Motor neuron (in vitro differentiated cells): ENCODE results near the gene LPGAT1. TPM values are rescaled to one million over a fixed set of nuclear protein-coding genes. Genes with fewer than 3 reads are reported as not detected.

Experiments
- ATAC-seq, 8 experiments: fragments of 200-7000 bp; cut with Tn5 transposase; replicated peaks in 6 of 8; 2 replicates each; pipeline ENCODE4 v1.8.0; 2021; ENCODE audit warnings: mild to moderate bottlenecking in 8 of 8, moderate library complexity in 8 of 8
- H3K27ac ChIP-seq, 2 donors: fragments of 250-450 bp; sonication (Bioruptor Pico); 2 replicates each; pipeline ENCODE4 v1.9.0; 2021; ENCODE audit warnings: antibody characterized with exemption in 2 of 2, mild to moderate bottlenecking in 2 of 2, moderate library complexity in 1 of 2
- H3K4me1 ChIP-seq, 2 donors: fragments of 250-450 bp; sonication (Bioruptor Pico); replicated peaks in 1 of 2; 2 replicates each; pipeline ENCODE4 v1.6.1; 2021; ENCODE audit warnings: antibody characterized with exemption in 2 of 2, mild to moderate bottlenecking in 2 of 2, moderate library complexity in 1 of 2
- H3K4me3 ChIP-seq, 5 donors: fragments of 250-450 bp; sonication (Bioruptor Pico); 2 replicates each; pipeline ENCODE4 v1.9.0; 2021; ENCODE audit warnings: antibody characterized with exemption in 5 of 5, mild to moderate bottlenecking in 5 of 5, moderate library complexity in 4 of 5
- WGBS, 10 experiments: fragments of 450-650 bp; shearing (Covaris generic); methylation state at CpG; one replicate each; pipeline ENCODE4 v1.0.0; 2022; 5-methylcytosine and 5-hydroxymethylcytosine counted together
- in situ Hi-C, 9 experiments: fragments of 400-800 bp; cut with MboI; loops; one replicate each; pipeline ENCODE4 v1.15.0; 2021; ENCODE audit warnings: low sequenced_read_pairs in 9 of 9, low pct_unique_long_range_greater_than_20kb in 2 of 9; ENCODE audit not compliant: unreplicated experiment in 9 of 9
- total RNA-seq, 8 experiments: library from RNA; unstranded; fragments of 300-600 nt; gene quantifications; 2 replicates each; pipeline versions ENCODE4 v1.2.3 to v1.2.4, GENCODE V29; 2022

The LPGAT1 gene
- total RNA-seq, 8 experiments from 2014 or later: 25.1 to 41.3 (median 31.9) TPM

DNA sequence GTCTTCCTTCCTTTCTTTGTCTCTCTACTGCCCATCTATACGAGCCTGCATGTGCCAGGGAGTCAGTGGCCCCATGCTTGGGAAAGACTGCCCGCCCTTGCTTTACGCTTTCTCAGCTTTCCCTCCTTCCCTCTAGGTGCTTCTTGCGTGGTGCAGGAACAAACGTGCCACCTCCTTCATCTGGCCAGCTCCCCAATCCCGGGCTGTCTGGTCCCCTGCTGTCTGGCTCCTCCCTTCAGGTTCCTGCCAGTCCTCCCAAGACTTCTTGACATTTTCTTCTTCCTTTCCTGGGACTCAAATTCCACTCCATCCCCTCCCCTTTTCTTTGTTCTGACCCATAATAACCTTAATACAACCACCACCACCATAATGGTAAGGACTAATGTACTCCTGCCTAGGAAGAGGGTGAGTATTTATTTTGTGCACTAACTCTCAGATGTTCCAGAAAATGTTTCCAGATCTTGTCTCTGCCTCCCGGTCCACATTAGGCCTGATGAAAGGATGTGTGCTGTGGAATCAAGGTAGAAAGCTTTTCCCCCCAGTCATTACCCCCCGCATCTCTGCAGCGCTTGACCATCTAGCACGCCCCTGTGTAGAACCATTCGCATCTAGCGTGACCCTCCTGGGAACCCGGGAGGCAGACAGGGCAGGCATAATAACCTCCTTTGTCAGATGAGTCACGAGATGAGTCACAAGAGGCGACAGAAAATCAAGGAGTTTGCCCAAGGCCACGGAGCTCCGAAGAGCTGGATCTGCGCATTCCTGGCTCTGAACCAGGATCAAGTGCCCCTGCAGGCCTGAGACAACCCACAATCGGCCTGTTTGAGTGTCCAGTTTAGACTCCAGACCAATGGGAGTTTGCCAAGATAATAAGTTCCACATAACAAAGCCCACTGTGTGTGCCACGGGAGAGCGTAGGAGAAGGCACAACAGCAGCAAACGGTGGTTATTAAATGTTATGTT, 95.1 kb downstream of the LPGAT1 start:
- ATAC-seq: peak; percentile 82 to 96 (median 92)

DNA sequence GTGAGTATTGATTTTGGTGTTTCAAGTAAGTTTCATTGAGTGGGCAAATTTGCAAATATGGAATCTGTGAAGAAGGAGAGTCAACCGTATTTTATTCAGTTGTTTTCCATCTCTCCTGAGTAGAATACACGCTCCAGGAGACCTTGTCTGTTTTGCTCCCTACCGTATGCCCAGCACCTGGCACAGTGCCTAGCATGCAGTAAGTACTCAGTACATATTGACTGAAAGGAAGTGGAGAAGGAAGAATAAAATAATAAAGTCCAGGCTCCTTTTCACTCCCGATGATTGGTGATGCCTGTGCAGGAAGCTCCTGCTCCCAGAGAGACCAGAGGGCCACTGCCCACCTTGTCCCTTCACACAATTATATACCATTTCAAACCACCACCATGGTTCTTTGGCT, 95.8 kb downstream of the LPGAT1 start:
- Histone ChIP-seq H3K27ac (no peak overlapping the region), H3K4me3 (no peak overlapping the region), H3K4me1 (peaks cover 14 to 17% of the 10 kb centered on the region in 2 donors)
- in situ Hi-C loops: no loop called here
- peak in 1 of 8 experiments; percentile 50 for ATAC-seq
- 56 to 95% (median 89%) methylated on average over 1 to 4 of the region's 4 CpGs; no CpG with 5 or more reads in 1 of the 10 experiments for WGBS, 10 experiments

More for the DNA sequence above, 95.1 kb downstream of the LPGAT1 start:
- 17 to 90% (median 58%) methylated on average over 1 to 21 of the region's 22 CpGs for WGBS, 10 experiments
- no peak overlapping the region for H3K4me3 ChIP-seq
- peak overlapping the region in 1 of 2 donors; percentile 1 for H3K27ac ChIP-seq
- in situ Hi-C loops: no loop called here
- H3K4me1 ChIP-seq: peaks cover 14 to 17% of the 10 kb centered on the region in 2 donors

DNA sequence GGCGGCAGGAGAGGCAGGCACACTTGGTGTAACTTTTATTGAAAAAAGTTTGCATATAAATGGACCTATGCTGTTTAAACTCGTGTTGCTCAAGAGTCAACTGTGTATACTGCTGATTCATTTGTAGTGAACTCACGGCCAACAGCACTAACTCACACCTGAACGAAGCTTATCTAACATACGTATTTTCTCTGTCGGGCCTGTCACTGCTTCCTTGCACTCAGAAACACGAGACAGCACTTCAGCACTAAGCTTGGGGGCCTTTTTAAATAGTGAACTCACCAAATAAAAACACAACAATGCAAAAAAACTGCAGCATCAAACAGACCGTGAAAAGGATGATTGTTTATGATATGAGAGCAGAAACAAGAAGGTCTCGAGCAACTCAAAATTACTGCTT, 96.2 kb downstream of the LPGAT1 start:
- Histone ChIP-seq H3K4me1 (peaks cover 14 to 17% of the 10 kb centered on the region in 2 donors), H3K4me3 (no peak overlapping the region), H3K27ac (no peak overlapping the region)
- in situ Hi-C loops: no loop called here
- 58 to 88% (median 71%) methylated on average over 3 to 9 of the region's 9 CpGs for WGBS, 10 experiments
- no peak for ATAC-seq

DNA sequence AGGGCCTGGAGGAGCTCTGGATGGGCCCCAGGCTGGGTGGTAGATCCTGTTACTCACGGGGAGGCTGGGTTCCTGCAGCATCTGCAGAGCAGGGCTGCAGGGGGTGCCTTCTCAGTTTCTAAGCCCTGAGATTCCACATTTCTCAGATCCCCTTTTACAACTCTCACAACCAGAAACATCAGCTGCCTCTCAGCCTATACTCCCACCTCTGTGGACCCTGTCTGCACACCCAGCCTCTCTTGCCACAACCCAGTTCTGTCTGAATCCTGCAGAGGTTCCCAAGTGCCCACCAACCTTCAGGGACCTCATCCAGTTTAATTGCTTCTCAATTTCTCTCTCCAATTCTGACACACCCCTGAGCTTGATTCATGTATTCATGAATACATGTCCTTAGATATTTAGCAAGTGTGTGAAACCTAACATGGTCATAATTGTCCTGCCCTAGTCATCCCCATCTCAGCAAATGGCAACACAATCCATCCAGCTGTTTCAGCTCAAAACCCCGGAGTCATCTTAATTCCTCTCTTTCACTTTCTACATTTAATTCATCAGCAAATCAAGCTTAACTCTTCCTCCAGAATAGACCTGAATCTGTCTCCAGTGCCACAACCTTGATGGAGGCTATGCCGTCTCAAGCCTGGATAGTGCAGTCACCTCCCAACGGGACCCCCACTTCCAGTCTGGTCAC, 98.1 kb downstream of the LPGAT1 start:
- ATAC-seq: peak in 3 of 8 experiments; percentile 52 to 73 (median 59)
- H3K27ac ChIP-seq: no peak overlapping the region
- H3K4me1 ChIP-seq: peaks cover 7 to 11% of the 10 kb centered on the region in 2 donors
- WGBS, 10 experiments: 0 to 100% (median 81%) methylated on average over 1 to 4 of the region's 4 CpGs; no CpG with 5 or more reads in 2 of the 10 experiments
- H3K4me3 ChIP-seq: no peak overlapping the region
- in situ Hi-C loops: no loop called here

DNA sequence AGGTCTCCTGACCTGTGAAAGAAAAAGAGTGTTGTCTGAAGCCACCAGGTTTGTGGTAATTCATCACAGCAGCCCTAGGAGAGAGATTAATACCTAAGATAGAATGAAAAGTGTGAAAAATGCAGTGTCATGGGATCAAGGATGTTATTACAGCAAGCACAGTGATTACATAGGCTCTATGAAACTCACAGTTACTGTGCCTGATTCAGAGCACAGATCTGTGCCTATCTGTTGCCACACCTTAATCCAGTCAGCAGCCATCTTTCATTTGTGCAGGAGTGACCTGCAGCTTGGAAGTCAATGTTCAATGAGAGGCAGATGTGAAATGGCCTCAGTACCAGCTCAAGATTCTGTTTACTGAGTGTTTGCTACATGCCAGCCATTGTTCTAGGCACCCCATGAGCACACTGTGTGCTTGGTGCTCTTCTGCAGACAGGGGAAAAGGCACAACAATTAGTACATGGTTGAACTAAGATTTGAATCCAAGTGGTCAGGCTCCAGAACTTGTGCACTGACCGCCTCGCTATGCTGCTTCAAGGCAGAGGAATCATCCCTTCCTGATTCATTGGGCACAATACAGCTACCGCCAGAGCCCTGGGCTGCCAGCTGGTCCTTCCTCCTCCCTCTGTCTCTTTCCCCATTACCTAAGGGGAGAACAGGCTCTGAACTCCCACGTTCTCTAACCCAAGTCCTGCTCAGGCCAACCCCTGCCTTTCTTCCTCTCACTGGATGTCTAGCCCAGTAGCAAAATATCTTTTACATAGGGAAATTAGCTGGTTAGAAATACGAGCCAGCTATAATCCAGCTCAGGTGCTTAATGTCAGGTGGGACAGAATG, 98.9 kb downstream of the LPGAT1 start:
- in situ Hi-C loops: no loop called here
- Histone ChIP-seq H3K4me3 (no peak overlapping the region), H3K4me1 (peaks cover 4 to 11% of the 10 kb centered on the region in 2 donors), H3K27ac (no peak overlapping the region)
- WGBS, 10 experiments: 25 to 97% (median 78%) methylated on average over 1 to 5 of the region's 5 CpGs; no CpG with 5 or more reads in 2 of the 10 experiments
- ATAC-seq: no peak

DNA sequence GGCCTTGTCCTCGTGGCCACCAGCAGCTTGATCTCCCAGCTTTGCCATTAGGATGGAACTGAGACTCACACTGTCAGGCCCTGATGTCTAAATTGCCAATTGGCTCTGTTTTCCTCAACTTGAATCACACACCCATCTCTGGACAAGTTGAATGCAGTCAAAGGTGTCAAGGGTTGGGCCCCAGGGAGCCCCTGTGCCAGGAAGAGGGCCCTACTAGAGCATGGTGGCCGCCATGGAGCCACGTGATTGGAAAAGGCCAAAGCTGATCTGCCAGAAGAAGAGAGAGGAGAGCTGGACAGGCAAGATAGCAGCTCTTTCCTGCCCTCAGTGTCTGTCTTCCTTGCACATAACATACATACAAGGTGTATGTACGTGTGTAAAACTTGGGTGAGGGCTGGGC, 100.2 kb downstream of the LPGAT1 start:
- WGBS, 10 experiments: 0 to 89% (median 71%) methylated on average over 1 to 3 of the region's 4 CpGs; no CpG with 5 or more reads in 4 of the 10 experiments
- no peak for ATAC-seq
- Histone ChIP-seq H3K4me3 (no peak overlapping the region), H3K27ac (no peak overlapping the region), H3K4me1 (peaks cover under 1 to 4% of the 10 kb centered on the region in 2 donors)
- in situ Hi-C loops: no loop called here

DNA sequence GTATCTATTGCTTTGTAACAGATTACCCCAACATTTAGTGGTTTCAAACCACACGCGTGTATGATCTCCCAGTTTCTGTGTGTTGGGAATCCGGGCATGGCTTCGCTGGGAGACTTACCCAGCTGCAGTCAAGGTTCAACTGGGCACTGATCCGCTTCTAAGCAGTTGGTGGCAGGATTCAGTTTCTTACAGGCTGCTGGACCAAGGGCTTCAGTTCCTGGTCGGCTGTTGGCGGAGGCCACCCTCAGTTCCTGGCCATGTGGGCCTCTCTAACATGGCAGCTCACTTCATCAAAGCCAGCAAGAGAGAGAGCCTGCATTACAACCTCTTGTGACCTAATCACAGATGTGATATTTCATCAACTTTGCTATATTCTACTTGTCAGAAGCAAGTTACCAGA, 101.3 kb downstream of the LPGAT1 start:
- ATAC-seq: no peak
- H3K4me1 ChIP-seq: no peaks in the 10 kb centered on the region
- in situ Hi-C loops: no loop called here
- no peak overlapping the region for H3K27ac ChIP-seq
- WGBS, 10 experiments: 87 to 100% (median 95%) methylated on average over 3 to 7 of the region's 7 CpGs; no CpG with 5 or more reads in 3 of the 10 experiments
- H3K4me3 ChIP-seq: no peak overlapping the region

DNA sequence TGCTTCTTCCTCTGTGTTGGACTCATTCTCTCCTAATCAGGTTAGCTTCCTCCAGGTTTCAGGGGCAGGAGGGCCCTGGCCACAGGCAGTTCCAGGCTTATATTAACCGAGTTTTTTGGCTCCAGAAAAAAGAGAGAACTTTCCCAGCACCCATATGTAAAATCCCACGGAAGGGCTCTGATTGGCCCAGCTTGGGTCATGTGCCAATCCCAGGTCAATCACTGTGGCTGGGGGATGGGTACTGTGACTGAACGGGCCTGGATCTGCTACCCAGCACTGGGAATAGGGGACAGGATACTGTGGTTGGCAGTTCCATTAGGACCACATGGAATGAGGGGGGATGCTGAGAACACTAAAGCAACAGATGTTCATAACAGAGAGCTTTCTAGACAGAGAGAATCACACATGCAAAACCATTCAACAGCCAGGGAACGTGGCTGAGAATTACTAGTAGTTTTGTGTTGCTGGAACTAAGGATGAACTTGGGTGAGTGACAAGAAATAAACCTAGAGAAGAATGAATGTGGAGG, 104.0 kb downstream of the LPGAT1 start:
- no peak overlapping the region for H3K4me3 ChIP-seq
- H3K27ac ChIP-seq: no peak overlapping the region
- 0 to 100% (median 61%) methylated on average over 1 to 4 of the region's 4 CpGs; no CpG with 5 or more reads in 2 of the 10 experiments for WGBS, 10 experiments
- in situ Hi-C loops: no loop called here
- no peak for ATAC-seq
- H3K4me1 ChIP-seq: no peaks in the 10 kb centered on the region

DNA sequence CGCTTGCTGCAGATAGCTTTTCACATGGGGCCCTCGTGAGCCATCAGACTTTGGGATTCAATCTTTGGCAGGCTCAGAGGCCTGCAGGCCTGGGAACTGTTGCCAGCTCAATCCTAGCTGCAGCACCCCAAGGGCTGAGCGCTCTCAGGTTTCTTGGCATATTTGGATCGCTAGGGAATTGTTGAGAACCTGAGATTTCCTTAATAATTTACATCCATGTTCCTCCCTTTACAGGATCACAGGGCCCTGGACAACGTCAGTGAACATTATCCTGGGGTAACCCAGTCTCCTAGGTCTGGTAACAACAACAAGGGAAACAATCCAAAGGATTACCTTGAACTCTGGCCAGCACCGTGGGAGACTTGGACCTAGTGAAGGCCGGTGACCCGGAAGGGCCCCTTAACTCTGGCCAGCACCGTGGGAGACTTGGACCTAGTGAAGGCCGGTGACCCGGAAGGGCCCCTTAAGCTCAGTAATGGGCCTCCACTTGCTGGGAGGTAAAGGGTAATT, 105.8 kb downstream of the LPGAT1 start:
- in situ Hi-C loops: loop anchor here in 1 of 9 experiments (25.0 kb wide), 1 partner anchor 213 kb away; no protein-coding TSS in a partner anchor
- no peak overlapping the region for H3K4me3 ChIP-seq
- WGBS, 10 experiments: 0 to 75% (median 41%) methylated on average over 1 to 11 of the region's 11 CpGs; no CpG with 5 or more reads in 1 of the 10 experiments
- ATAC-seq: no peak
- no peaks in the 10 kb centered on the region for H3K4me1 ChIP-seq
- no peak overlapping the region for H3K27ac ChIP-seq

DNA sequence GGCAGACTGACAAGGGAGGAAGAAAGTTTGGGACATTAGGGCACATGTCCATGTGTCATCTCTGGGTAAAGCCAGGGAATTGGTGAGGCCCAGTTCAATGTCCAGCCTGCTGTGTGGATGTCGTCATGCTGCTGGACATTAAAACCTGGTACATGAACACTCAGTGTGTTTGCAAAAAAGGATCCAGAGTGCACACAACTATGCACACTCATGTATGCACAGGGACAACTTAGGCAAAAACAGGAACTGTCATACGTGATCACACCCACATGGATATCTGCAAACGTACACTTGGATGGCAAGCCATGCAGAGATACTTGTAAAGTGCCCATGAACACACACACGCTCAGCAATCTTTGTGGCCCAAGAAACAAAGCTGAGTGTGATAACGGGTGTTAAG, 107.3 kb downstream of the LPGAT1 start:
- WGBS, 10 experiments: 48 to 100% (median 97%) methylated on average over 1 to 5 of the region's 5 CpGs; no CpG with 5 or more reads in 2 of the 10 experiments
- Histone ChIP-seq H3K27ac (no peak overlapping the region), H3K4me1 (no peaks in the 10 kb centered on the region), H3K4me3 (no peak overlapping the region)
- in situ Hi-C loops: loop anchor here in 1 of 9 experiments (25.0 kb wide), 1 partner anchor 214 kb away; no protein-coding TSS in a partner anchor
- ATAC-seq: no peak

DNA sequence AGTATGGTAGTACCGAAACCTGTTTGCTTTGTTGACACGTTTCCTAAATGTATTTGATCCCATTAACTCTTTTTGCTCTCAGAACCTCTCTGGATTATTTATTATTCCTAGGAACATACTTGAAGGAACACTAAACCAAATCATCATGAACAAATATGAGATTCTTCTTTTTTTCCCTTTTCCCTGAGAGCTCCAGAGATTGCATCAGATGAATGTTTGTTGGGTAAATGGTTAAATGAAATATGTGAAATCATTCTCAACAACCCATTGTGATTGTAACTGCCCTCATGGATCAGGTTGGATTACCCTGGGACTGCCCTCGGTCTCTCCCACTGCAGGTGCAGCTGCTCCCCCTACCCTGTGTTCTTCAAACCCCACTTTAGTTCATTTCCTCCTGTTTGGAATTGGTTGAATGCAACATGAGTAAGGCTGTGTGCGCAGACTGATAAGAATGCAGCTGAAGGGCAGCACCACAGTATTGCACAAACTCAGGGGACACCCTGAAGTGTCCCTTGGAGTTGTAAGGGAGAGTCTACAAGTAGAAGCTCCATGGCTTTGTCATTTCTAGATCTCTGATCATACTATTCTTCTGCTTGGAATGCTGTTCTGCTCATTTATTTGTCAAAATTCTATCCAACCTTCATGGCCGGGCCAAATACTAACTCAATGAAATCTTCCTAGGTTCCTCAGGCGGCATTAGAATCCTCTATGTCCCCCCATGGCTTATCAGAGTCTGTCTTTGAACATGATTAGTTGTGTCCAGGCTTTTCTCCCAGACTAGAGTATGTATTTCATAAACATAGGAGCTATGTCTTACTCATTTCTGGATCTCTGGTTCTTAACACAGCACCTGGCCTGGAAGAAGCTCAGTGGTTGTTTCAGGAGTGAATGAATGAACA, 108.0 kb downstream of the LPGAT1 start:
- Histone ChIP-seq H3K4me3 (no peak overlapping the region), H3K27ac (no peak overlapping the region), H3K4me1 (no peaks in the 10 kb centered on the region)
- ATAC-seq: no peak
- WGBS, 10 experiments: 15 to 97% (median 89%) methylated on average over 1 to 6 of the region's 6 CpGs; no CpG with 5 or more reads in 1 of the 10 experiments
- in situ Hi-C loops: loop anchor here in 1 of 9 experiments (25.0 kb wide), 1 partner anchor 215 kb away; no protein-coding TSS in a partner anchor
